Measurements from ENCODE around the gene DCAF5.
"Not testable (repeated sequence)": the region's sequence is repeated elsewhere in the genome, so short reads cannot be mapped to it uniquely, and the experiment has no call there.

Gene DCAF5, protein sequence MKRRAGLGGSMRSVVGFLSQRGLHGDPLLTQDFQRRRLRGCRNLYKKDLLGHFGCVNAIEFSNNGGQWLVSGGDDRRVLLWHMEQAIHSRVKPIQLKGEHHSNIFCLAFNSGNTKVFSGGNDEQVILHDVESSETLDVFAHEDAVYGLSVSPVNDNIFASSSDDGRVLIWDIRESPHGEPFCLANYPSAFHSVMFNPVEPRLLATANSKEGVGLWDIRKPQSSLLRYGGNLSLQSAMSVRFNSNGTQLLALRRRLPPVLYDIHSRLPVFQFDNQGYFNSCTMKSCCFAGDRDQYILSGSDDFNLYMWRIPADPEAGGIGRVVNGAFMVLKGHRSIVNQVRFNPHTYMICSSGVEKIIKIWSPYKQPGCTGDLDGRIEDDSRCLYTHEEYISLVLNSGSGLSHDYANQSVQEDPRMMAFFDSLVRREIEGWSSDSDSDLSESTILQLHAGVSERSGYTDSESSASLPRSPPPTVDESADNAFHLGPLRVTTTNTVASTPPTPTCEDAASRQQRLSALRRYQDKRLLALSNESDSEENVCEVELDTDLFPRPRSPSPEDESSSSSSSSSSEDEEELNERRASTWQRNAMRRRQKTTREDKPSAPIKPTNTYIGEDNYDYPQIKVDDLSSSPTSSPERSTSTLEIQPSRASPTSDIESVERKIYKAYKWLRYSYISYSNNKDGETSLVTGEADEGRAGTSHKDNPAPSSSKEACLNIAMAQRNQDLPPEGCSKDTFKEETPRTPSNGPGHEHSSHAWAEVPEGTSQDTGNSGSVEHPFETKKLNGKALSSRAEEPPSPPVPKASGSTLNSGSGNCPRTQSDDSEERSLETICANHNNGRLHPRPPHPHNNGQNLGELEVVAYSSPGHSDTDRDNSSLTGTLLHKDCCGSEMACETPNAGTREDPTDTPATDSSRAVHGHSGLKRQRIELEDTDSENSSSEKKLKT

DNA sequence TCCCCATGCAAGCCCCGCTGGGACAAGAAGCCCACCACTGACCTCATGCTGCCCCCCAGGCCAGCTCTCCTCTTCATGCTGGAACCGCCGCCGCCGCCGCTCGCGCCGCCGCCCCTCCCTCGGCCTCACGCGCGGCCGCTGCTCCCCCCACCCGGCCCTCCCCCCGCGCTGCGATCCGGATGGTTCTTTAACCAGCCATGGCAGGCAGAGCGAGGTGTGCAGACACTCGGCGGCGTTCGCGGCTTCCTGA, at the start of gene DCAF5:
TSS of gene DCAF5 (minus strand) at position 218 of the 250 bp plus-strand sequence. CDS start at position 77, 141 bp downstream.
- DNase-seq: peak; percentile 96

DNA sequence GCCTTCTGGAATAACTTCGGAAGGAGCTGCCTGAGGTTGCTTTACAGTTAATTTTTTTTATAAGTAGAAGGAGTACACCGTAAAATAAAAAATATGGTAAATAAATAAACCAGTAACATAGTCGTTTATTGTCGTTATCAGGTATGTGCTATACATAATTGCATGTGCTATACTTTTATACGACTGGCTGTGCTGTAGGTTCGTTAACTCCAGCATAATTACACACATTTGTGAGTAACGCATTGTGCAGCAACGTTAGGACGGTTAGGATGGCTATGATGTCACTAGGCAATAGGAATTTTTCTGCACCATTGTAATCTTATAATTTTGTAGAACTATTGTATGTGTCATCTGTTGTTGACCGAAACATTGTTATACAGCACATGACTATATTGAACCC, 46.9 kb upstream of the DCAF5 start:
- DNase-seq: no peak

DNA sequence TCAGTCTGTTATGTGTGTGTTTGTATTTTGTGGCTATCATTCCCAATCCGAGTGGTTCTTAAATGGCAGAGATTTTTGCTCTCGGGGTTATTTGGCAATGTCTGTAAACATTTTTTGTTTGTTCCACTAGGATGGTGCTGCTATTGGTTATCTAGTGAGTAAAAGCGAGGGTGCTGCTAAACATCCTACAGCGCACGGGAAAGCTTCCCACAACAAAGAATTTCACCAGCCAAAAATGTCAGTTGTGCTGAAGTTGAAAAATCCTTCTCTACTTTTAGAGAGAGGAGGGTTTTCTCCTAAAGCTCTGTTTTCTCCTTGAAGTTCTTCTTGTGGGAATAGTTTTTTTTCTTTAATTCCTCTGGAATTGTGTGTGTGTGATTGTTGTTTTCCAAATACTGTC, 40.8 kb upstream of the DCAF5 start:
- peak; percentile 19 for DNase-seq

DNA sequence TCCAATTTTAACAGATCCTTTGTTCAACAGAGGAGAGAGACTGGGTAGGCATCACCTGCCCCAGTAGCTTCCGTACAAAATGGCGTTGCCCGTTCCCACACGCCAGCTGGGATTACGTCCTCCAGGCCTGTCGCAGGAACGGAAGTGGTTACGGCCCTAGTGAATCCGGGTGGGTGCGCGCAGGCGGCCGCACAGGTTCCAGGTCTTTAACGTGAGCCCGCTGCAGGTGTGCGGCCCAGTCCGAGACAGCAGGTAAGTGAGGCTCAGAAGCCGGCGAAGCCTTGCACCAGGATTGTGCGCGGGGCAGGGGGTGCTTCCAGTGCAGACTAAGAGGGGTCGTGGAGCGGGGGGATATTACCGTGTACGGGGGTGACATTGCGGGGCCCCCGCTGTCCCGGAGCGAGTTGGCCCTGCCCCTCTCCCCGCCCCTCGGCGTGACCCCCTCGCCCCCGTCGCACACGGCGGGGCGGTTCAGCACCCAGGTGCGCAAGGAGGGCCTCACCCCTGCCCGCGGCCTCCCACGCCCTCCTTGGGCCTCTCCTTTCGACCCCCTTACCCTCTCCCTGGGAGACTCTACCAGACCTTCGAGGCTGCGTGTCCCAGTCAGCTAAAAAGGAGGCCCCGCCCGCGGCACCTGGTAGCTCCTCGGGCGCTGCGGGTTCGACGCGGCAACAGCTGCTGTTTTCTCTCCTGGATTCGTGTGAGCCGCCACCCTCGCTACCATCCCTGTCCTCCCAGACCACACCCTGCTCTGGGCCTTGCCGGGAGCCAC, 38.6 kb upstream of the DCAF5 start, which contains the start of gene EXD2:
TSS of gene EXD2 (plus strand) at position 159 of the 772 bp plus-strand sequence. CDS start 17,973 bp downstream, outside the sequence.
- peak; percentile 80 for DNase-seq

DNA sequence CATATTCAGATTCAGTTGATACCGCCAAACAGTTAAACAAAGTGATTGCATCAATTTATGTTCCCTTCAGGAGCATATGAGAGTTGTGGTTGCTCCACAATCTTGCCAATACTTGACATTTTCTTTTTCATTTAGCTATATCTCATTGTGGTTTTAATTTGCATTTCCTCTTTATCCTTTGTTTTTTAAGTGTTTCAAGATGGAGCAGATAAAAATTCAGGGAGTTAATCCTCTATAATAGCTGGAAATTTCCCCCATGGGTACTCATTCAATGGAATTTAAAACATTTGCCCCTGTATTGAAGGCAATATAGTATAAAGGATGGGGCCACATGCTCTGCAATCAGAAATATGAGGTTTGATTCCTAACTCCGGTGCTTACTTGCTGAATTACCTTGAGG, 37.3 kb upstream of the DCAF5 start:
- no peak for DNase-seq

DNA sequence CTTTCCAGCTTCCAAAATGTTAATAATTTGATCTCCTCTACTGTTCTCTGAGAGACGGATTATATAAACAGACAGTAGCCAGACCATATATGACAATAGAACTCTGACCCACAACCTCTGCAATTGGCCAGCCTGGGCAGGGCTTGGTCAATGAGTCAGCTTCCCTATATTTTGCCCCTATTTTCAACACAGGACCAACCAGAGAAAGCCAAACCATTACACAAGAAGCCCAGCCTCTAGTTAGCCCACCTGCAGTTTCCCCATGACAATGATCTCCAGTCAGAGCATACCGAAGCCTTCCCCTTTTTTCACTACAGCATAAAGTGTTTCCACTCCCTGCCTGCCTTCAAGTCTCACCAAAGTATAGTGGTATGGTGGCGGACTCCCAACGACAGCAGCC, 30.8 kb upstream of the DCAF5 start:
- DNase-seq: no peak

DNA sequence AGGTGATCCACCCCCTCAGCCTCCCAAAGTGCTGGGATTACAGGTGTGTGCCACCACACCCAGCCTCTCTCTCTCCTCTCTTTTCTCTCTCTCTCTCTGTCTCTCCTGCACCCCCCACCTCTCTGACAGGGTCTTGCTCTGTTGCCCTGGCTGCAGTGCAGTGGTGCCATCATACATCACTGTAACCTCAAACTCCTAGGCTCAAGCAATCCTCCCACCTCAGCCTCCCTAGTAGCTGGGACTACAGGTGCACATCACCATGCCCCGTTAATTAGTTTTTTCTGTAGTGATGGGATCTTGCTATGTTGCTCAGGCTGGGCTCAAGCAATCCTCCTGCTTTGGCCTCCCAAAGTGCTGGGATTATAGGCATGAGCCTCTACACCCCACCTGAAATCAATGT, 29.7 kb upstream of the DCAF5 start:
- not testable (repeated sequence) for DNase-seq

DNA sequence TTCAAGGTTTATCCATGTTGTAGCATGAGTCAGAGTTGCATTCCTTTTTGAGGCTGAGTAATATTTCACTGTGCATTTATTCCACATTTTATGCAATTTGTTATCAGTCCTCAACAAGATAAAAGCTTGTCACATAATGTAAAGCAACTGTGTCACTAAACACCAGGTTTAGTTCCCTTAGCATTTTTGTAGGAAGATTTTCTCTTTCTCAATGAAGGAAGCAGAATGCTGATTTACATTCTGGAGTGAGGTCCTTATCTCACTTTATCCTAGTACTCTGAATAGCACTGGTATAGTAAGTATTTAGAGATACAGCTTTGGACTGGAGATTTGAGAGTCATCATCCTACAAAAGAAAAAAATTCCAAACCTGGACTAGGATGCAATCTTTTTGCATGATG, 28.6 kb upstream of the DCAF5 start:
- no peak for DNase-seq

DNA sequence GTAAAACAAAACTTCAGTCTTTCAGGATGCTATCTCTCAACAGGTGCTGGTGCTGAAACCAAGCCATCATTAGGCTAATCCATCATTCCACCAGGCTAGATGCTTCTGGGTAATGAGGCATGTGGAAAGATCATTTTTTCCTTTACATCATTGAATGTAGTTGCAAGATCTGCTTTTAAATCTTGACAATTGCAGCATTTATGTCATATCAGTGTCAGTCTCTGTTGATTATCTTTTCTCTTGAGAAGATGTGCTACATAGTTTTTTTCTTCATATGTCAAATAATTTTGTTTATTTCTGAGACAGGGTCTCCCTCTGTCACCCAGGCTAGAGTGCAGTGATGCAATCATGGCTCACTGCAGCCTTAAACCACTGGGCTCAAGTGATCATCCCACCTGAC, 22.2 kb upstream of the DCAF5 start:
- DNase-seq: no peak

DNA sequence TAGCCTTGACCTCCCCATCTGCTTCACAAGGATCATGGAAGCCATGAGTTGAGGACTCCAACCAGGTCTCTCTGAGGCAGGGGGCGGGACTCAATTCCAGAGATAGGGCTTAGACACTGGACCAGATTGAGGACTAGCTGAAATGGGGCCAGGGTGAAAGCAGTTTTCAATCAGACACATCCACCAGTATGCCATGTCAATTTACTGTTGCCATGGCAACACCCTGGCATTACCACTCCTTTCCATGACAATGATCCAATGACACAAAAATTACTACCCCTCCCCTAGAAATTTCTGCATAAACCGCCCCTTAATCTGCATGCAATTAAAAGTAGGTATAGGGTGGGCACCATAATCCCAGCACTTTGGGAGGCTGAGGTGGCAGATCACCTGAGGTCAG, 18.6 kb upstream of the DCAF5 start:
- DNase-seq: no peak

DNA sequence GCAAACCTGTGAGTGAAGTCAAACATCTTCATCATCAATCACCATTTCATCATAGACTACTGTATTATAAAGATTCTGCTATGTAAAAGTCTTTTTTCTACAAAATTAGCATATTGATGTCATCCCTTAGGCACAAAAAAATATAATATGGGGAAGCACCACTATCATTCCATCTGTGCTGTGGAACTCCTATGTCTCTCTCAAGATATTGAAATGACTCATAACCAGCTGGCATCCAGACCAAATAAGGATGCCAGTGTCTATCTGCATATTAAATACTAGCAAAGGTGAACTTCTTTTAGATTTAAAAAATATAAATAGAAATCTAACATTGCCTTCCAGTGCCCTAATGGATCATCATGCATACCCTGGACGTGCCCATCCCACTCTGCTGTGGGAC, 17.9 kb upstream of the DCAF5 start:
- no peak for DNase-seq

DNA sequence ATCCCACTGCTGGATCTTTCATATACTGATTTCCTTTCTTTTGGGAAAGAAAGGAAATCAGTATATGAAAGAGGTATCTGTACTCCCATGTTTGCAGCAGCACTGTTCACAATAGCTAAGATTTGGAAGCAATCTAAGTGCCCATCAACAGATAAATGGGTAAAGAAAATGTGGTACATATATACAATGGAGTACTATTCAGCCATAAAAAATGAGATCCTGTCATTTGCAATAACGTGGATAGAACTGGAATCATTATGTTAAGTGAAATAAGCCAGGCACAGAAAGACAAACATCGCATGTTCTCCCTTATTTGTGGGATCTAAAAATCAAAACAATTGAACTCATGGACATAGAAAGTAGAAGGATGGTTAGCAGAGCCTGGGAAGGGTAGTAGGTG, 12.9 kb upstream of the DCAF5 start:
- DNase-seq: not testable (repeated sequence)

DNA sequence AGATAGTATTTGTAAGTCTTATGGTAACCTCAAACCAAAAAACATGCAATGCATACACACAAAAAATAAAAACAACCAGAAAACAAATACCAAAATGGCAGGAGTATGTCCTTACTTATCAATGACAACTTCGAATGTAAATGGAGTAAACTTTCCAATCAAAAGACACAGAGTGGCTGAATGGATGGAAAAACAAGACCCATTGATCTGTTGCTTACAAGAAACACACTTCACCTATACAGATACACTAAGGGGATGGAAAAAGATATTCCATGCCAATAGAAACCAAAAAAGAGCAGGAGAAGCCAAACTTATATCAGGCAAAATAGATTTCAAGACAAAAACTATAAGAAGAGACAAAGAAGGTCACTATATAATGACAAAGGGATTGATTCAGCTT, 8.7 kb upstream of the DCAF5 start:
- no peak for DNase-seq

DNA sequence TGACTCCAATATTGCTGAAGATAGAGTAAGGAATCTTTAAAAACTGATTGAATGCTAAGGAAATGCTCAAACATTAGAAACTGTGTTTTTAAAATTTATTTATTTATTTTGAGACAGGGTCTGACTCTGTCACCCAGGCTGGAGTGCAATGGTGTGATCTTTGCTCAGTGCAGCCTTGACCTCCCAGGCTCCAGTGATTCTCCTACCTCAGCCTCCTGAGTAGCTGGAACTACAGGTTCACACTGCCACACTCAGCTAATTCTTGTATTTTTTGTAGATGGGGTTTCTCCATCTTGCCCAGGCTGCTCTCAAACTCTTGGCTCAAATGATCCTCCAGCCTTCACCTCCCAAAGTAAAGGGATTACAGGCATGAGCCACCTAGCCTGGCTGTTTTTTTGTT, 3.3 kb upstream of the DCAF5 start:
- no peak for DNase-seq

DNA sequence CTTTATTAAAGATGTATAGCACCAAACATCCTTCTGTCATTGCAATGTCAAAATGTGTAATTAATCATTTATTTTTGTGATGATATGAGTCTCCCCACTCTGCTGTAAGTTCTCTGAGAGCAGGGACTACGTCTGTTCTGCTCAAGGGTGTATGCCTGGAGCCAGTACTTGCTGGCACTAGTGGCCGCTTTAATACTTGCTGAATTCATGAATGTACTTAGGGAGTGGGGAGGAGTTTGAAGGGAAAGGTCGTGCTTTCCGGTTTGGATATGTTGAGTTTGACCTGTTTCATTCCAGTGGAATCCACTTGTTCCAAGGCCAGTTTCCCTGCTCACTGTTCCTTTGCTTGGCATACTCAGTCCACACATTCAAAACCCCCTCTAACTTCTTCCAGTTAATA, 1.9 kb upstream of the DCAF5 start:
- DNase-seq: no peak

DNA sequence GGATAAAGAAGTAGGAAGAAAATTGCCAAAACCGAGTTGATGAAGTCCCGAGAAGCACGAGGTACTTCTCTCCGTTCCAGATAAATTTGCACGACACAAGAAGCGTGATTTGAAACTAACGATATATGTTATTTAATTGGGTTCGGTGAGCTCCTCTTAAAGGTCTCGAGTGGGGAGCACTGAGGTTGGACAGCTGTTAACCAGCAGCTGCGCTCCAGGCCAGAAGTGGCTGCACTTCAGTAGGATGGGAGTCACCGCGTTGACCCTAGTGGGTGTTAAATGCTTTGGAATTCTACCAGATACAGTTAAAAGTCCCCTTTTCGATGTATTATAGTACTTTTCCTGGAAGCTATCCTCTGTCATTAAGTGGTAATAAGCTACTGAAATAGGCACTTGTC, 953 bp upstream of the DCAF5 start:
- DNase-seq: peak; percentile 3

DNA sequence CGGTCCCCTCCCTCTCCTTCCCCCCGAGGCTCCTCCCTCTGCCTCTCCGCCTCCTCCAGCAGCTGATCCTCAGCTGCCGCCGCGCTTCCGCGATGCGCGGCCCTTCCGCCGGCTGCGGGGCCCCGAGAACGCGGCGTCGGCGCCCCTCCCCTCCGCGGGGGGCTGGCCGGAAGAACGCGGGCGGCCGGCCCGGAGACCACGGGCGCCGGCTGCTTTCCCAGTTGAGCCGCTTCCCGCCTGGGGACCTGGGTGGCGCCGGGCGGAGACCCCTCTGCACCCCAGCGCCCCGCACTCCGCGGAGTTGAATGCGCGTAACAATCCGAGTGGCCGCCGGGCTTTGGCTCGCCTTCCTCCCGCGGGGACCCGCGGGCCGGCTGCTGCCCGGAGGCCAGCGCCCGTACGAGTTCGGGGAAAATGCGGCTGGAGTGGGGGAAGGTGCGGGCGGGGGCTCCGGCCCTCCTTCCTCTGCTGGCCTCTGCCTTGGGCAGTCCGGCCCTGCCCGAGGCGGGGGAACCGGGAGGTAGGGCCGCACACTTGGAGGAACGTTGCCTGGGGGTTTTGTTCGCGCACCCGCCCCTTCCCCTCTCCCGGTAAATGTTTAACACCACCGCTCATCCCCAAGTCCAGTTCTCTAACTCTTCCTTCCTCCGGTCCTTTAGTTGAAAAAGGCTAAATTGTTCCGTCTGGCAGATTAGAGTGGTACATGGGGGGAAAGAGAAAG, 393 bp upstream of the DCAF5 start:
- DNase-seq: no peak

DNA sequence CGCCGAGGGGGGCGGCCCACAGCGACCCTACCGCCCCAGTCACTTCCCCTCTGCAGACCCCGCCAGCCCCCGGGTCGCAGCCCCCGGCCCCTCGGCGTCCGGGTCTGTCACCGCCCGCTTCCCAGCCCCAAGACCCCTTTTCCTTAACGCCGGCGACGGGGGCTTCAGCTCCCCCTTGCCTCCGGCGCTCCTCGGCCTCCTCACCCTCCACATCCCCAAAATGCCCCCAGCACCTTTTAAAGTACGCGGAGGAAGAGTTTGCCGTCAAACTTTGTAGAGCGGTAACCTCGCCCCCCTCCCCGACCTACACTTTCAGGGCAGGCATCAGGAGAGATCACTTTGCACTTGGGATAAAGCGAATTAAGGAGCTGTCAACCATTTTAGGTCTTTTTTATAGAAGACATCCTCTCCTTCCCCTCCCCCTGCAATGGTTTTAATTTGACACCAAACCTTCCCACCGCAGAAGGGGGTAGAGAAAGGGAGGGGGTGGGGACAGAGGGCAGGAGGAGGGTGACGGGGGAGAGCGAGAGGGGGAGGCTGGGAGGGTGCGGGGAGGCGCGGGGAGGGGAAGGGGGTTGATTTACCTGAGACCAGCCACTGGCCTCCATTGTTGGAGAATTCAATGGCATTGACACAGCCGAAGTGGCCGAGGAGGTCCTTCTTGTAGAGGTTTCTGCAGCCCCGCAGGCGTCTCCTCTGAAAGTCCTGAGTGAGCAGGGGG, 578 bp downstream of the DCAF5 start:
- DNase-seq: peak; percentile 68

DNA sequence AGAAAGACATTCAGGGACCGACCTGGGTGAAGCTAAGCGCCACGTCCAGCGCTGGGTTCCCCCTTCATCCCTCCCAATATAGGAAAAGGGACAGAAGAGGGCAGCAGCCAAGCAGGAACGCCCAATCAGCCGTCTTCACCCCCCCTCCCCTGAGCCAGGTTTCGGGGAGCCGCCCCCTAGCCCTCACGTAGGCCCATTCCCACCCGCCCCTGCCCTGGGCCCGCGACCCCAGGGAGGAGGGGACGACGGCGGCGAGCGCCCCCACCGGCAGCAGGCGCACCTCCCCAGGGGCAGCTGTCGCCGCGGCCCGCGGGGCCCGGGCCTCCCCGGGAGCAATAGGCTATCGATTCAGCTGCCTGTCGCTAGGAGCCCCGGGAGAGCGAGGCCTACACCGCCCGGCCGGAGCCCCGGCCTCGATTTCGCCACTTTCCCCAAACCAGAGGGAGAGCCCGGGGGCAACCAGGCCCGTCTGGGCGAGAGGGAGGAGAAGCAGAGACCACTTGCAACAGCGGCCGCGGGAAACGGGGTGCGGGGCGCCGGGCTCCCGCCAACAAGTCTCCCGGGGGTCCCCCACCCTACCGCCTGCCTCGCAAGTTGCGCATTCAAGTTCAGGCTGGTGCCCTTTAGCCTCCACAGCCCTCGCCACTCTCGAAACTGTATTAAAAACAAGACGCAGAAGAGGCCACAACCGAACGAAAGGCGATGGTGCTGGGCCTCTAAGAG, 1.3 kb downstream of the DCAF5 start:
- peak; percentile 82 for DNase-seq

DNA sequence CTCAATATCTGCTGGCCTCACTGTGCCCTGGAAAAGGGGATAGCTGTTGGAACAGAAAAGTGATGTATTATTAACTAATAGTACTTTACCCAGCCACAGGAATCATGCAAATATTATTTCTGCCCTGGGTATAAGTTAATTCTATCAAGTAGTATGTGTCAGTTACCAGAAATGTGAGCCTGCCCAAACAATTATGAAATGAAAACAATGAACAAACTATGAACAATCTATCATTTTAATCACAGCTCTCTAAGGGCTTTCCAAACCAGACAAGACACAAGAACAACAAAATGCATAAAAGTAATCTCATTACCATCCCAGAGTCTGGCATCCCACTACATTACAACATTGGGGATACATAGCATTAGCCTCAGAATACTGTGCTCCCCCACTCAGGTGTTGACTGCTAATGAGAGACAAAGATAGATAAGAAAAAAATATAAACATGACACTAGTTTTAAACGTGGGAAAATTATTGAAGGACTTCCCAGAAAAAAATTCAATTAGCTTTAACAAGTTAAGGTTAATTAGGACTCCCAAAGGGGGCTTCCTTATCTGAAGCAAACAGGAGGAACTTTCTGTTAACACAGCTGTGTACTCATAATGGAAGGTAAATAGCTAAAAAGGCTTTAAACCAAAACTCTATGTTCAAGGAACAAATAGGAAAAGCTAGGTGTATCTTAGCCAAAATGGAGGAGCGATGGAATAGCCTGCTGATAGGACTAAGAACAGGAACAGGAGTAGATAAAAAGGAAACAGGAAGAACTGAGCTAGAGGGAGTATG, 3.3 kb downstream of the DCAF5 start:
- DNase-seq: no peak

All from CD4-positive, alpha-beta T cell treated with Interleukin-6 for 4 hours (primary cell).